Skin epidermis (tissue), 12 donors: ENCODE measurements around the gene MID1.

Source experiments
- H3K27ac ChIP-seq, 21 experiments: fragments of 200-600 bp; sonication (generic) in 11 of 21; one replicate each; pipeline ENCODE4 v1.5.0; 2020; ENCODE audit warnings: mild to moderate bottlenecking in 3 of 21, inconsistent platforms in 2 of 21, moderate library complexity in 2 of 21
- H3K4me3 ChIP-seq, 7 experiments: fragments of 200-600 bp; sonication (generic) in 2 of 7; one replicate each; pipeline ENCODE4 v1.5.0; 2020; ENCODE audit warnings: inconsistent platforms in 2 of 7, mild to moderate bottlenecking in 2 of 7, moderate library complexity in 1 of 7

MID1 gene

GRCh38 chrX:10582215-10582733 is 38.1 kb downstream of the MID1 start:
- no peak overlapping the region for H3K27ac ChIP-seq

GRCh38 chrX:10579112-10580011 is 41.0 kb downstream of the MID1 start:
- H3K4me3 ChIP-seq, result no peak overlapping the region
- peak overlapping the region in 6 of 21 experiments; percentile 14 to 56 (median 36) for H3K27ac ChIP-seq

More at GRCh38 chrX:10582215-10582733, 38.1 kb downstream of the MID1 start:
- no peak overlapping the region for H3K4me3 ChIP-seq

- Histone ChIP-seq H3K27ac (peak overlapping the region in 3 of 21 experiments; percentile 42 to 56 (median 44)), H3K4me3 (no peak overlapping the region)
These were observed 41.9 kb downstream of the MID1 start for GRCh38 chrX:10578527-10578926.

GRCh38 chrX:10577853-10578252 is 42.5 kb downstream of the MID1 start:
- H3K27ac ChIP-seq, result peak overlapping the region in 1 of 21 experiments; percentile 42

GRCh38 chrX:10576777-10577447 is 43.5 kb downstream of the MID1 start:
- Histone ChIP-seq H3K27ac (peak overlapping the region in 8 of 21 experiments; percentile 22 to 75 (median 31)), H3K4me3 (no peak overlapping the region)

More at GRCh38 chrX:10577853-10578252, 42.5 kb downstream of the MID1 start:
- no peak overlapping the region for H3K4me3 ChIP-seq

GRCh38 chrX:10576186-10576585 is 44.2 kb downstream of the MID1 start:
- Histone ChIP-seq H3K27ac (peak overlapping the region in 3 of 21 experiments; percentile 25 to 75 (median 34)), H3K4me3 (no peak overlapping the region)

- H3K27ac ChIP-seq, result no peak overlapping the region
- no peak overlapping the region for H3K4me3 ChIP-seq
These were observed 45.7 kb downstream of the MID1 start for GRCh38 chrX:10574663-10575062.

- Histone ChIP-seq H3K27ac (no peak overlapping the region), H3K4me3 (no peak overlapping the region)
These were observed 49.1 kb downstream of the MID1 start for GRCh38 chrX:10571260-10571659.

GRCh38 chrX:10570601-10571000 is 49.8 kb downstream of the MID1 start:
- H3K4me3 ChIP-seq, result no peak overlapping the region
- H3K27ac ChIP-seq, result no peak overlapping the region

- Histone ChIP-seq H3K4me3 (no peak overlapping the region), H3K27ac (no peak overlapping the region)
These were observed 50.4 kb downstream of the MID1 start for GRCh38 chrX:10569946-10570345.

- Histone ChIP-seq H3K27ac (peak overlapping the region in 1 of 21 experiments; percentile 6), H3K4me3 (no peak overlapping the region)
These were observed 52.0 kb downstream of the MID1 start for GRCh38 chrX:10568428-10568827.

GRCh38 chrX:10567136-10567535 is 53.2 kb downstream of the MID1 start:
- H3K27ac ChIP-seq, result no peak overlapping the region
- H3K4me3 ChIP-seq, result no peak overlapping the region

- H3K4me3 ChIP-seq, result no peak overlapping the region
These were observed 53.7 kb downstream of the MID1 start for GRCh38 chrX:10566716-10567097.

GRCh38 chrX:10564484-10564883 is 55.9 kb downstream of the MID1 start:
- Histone ChIP-seq H3K27ac (no peak overlapping the region), H3K4me3 (no peak overlapping the region)

More at GRCh38 chrX:10566716-10567097, 53.7 kb downstream of the MID1 start:
- no peak overlapping the region for H3K27ac ChIP-seq

GRCh38 chrX:10557166-10557565 is 63.2 kb downstream of the MID1 start:
- Histone ChIP-seq H3K27ac (no peak overlapping the region), H3K4me3 (no peak overlapping the region)

GRCh38 chrX:10556405-10556804 is 64.0 kb downstream of the MID1 start:
- Histone ChIP-seq H3K4me3 (no peak overlapping the region), H3K27ac (no peak overlapping the region)

- Histone ChIP-seq H3K27ac (no peak overlapping the region), H3K4me3 (no peak overlapping the region)
These were observed 64.5 kb downstream of the MID1 start for GRCh38 chrX:10555846-10556245.

GRCh38 chrX:10554612-10555270 is 65.6 kb downstream of the MID1 start:
- no peak overlapping the region for H3K27ac ChIP-seq
- H3K4me3 ChIP-seq, result no peak overlapping the region

- Histone ChIP-seq H3K4me3 (no peak overlapping the region), H3K27ac (no peak overlapping the region)
These were observed 71.1 kb downstream of the MID1 start for GRCh38 chrX:10549280-10549679.

- Histone ChIP-seq H3K4me3 (no peak overlapping the region), H3K27ac (no peak overlapping the region)
These were observed 71.7 kb downstream of the MID1 start for GRCh38 chrX:10548688-10549087.
